Activated CD8-positive, alpha-beta memory T cell treated with anti-CD3 and anti-CD28 coated beads, Interleukin-2, amount 10 ng/mL, durations not matched to agents 7 days and 5 days (primary cell): ENCODE measurements around the gene SLC25A43. TPM values are rescaled to one million over a fixed set of nuclear protein-coding genes. Genes with fewer than 3 reads are reported as not detected.

Source experiments
- ATAC-seq: fragments of 150-1000 bp; cut with Tn5 transposase; one replicate; pipeline ENCODE4 v1.10.0; 2021; ENCODE audit warnings: moderate library complexity
- CTCF ChIA-PET: fragments of 350-600 bp; sonication (Branson Sonifier 250); formaldehyde crosslinking; loops from one replicate; lab custom pipeline; 2021; ENCODE audit warnings: antibody characterized with exemption; lab: Charles Lee
- DNase-seq: peaks from one replicate; pipeline ENCODE4 v3.0.0-alpha.2; 2020
- H3K27ac Mint-ChIP-seq: one replicate; pipeline ENCODE4 v1.8.0; 2021; ENCODE audit warnings: mild to moderate bottlenecking, mixed read lengths
- H3K27me3 Mint-ChIP-seq: one replicate; pipeline ENCODE4 v1.8.0; 2021; ENCODE audit warnings: mixed read lengths
- H3K36me3 Mint-ChIP-seq: one replicate; pipeline ENCODE4 v1.8.0; 2021; ENCODE audit warnings: mild to moderate bottlenecking, mixed read lengths
- H3K4me1 Mint-ChIP-seq: one replicate; pipeline ENCODE4 v1.8.0; 2021; ENCODE audit warnings: mixed read lengths
- H3K4me3 Mint-ChIP-seq: one replicate; pipeline ENCODE4 v1.8.0; 2021; ENCODE audit warnings: mild to moderate bottlenecking, moderate library complexity, mixed read lengths
- H3K9me3 Mint-ChIP-seq: one replicate; pipeline ENCODE4 v1.8.0; 2022; ENCODE audit warnings: low read depth, mixed read lengths
- total RNA-seq, 2 experiments: library from RNA; stranded (reverse); gene quantifications; one replicate each; pipeline ENCODE4 v1.2.3, GENCODE V29; 2021

The SLC25A43 gene
- total RNA-seq, 2 experiments from 2014 or later, result 8.0 to 8.9 TPM

DNA sequence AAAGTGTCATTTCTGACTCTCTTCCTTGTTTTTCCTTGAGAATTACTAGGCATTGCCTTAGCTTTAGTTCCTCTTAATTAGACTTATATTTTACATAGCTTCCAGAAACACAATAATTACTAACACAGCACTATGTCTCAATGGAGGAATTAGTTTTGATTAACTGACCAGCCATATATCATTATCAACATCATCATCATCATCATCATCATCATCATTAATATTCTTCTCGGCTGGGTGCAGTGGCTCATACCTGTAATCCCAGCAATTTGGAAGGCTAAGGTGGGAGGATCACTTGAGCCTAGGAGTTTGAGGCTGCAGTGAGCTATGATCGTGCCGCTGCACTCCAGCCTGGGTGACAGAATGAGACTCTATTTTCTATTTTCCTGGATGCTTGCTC is 66.4 kb downstream of the SLC25A43 start:
- CTCF ChIA-PET, result no interaction called here
- peaks cover 21% of the 10 kb centered on the region for H3K4me1 Mint-ChIP-seq
- DNase-seq (no peak), ATAC-seq (no peak)
- no peak overlapping the region for H3K4me3 Mint-ChIP-seq
- H3K27ac Mint-ChIP-seq, result no peak overlapping the region
- H3K27me3 Mint-ChIP-seq, result no peaks in the 10 kb centered on the region
- H3K36me3 Mint-ChIP-seq, result peaks cover 15% of the 10 kb centered on the region
- no peaks in the 10 kb centered on the region for H3K9me3 Mint-ChIP-seq

GRCh38 chrX:119466970-119467369 is 67.8 kb downstream of the SLC25A43 start:
- ATAC-seq (no peak), DNase-seq (no peak)
- H3K36me3 Mint-ChIP-seq, result peaks cover 23% of the 10 kb centered on the region
- no peaks in the 10 kb centered on the region for H3K9me3 Mint-ChIP-seq
- H3K4me1 Mint-ChIP-seq, result peaks cover 24% of the 10 kb centered on the region
- H3K4me3 Mint-ChIP-seq, result no peak overlapping the region
- CTCF ChIA-PET, result no interaction called here
- no peak overlapping the region for H3K27ac Mint-ChIP-seq
- no peaks in the 10 kb centered on the region for H3K27me3 Mint-ChIP-seq

GRCh38 chrX:119467433-119467832 is 68.3 kb downstream of the SLC25A43 start:
- Mint-ChIP-seq H3K9me3 (no peaks in the 10 kb centered on the region), H3K4me1 (peaks cover 24% of the 10 kb centered on the region), H3K27me3 (no peaks in the 10 kb centered on the region), H3K27ac (no peak overlapping the region), H3K4me3 (peak overlapping the region; percentile 87), H3K36me3 (peaks cover 23% of the 10 kb centered on the region)
- DNase-seq (no peak), ATAC-seq (no peak)
- CTCF ChIA-PET, result interaction anchor here (0.9 kb wide), 1 partner anchor 15 kb away, joined by 5 read pairs; no protein-coding TSS in a partner anchor

- H3K27ac Mint-ChIP-seq, result peak within 1 kb of the TSS; percentile 93
- H3K4me3 Mint-ChIP-seq, result peak within 1 kb of the TSS; percentile 87
- H3K4me1 Mint-ChIP-seq, result peaks cover 25% of the 10 kb centered on the region
- ATAC-seq (peak; percentile 91), DNase-seq (peak; percentile 89)
- no peaks in the 10 kb centered on the region for H3K9me3 Mint-ChIP-seq
- no peaks in the 10 kb centered on the region for H3K27me3 Mint-ChIP-seq
- peaks cover 23% of the 10 kb centered on the region for H3K36me3 Mint-ChIP-seq
- CTCF ChIA-PET, result interaction anchor here (0.5 to 2.2 kb wide), 5 partner anchors 12 to 237 kb away, joined by 3 to 7 read pairs (median 4); no protein-coding TSS in a partner anchor
These were observed 68.9 kb downstream of the SLC25A43 start, which contains the start of gene SLC25A5 for GRCh38 chrX:119467842-119468550. SLC25A5 (plus strand) TSS chrX:119468444; CDS start chrX:119468516, 72 bp downstream.

- ATAC-seq, result peak; percentile 72
- H3K4me3 Mint-ChIP-seq, result peak overlapping the region; percentile 87
- no peaks in the 10 kb centered on the region for H3K9me3 Mint-ChIP-seq
These were observed 69.6 kb downstream of the SLC25A43 start for GRCh38 chrX:119468551-119469312.

DNA sequence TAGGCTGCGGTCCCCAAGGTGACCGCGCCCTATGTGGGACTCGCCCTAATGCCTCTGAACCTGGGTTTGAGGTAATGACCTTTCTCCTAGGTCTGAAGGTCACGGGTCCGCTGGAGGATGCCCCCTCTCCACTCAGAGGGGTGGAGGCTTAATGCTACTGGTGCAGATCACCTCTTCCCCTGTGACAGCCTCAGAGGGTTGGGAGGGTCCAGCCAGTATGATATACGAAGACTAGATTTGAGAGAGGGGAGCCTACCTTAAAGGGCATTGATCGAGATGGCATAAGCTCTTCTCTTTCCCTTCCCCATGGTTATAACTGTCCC is 70.1 kb downstream of the SLC25A43 start:
- CTCF ChIA-PET, result interaction anchor here (0.6 to 2.2 kb wide), 9 partner anchors 9 to 64 kb away, joined by 3 to 10 read pairs (median 3); no protein-coding TSS in a partner anchor
- Mint-ChIP-seq H3K4me3 (peak overlapping the region; percentile 87), H3K27ac (peak overlapping the region; percentile 93), H3K9me3 (no peaks in the 10 kb centered on the region), H3K36me3 (peaks cover 23% of the 10 kb centered on the region), H3K27me3 (no peaks in the 10 kb centered on the region), H3K4me1 (peaks cover 25% of the 10 kb centered on the region)
- DNase-seq (no peak), ATAC-seq (no peak)

More at GRCh38 chrX:119468551-119469312, 69.6 kb downstream of the SLC25A43 start:
- CTCF ChIA-PET, result interaction anchor here (0.6 to 2.2 kb wide), 10 partner anchors 9 to 63 kb away, joined by 3 to 10 read pairs (median 4); no protein-coding TSS in a partner anchor
- Mint-ChIP-seq H3K27ac (peak overlapping the region; percentile 93), H3K27me3 (no peaks in the 10 kb centered on the region), H3K4me1 (peaks cover 25% of the 10 kb centered on the region), H3K36me3 (peaks cover 23% of the 10 kb centered on the region)
- peak; percentile 92 for DNase-seq

DNA sequence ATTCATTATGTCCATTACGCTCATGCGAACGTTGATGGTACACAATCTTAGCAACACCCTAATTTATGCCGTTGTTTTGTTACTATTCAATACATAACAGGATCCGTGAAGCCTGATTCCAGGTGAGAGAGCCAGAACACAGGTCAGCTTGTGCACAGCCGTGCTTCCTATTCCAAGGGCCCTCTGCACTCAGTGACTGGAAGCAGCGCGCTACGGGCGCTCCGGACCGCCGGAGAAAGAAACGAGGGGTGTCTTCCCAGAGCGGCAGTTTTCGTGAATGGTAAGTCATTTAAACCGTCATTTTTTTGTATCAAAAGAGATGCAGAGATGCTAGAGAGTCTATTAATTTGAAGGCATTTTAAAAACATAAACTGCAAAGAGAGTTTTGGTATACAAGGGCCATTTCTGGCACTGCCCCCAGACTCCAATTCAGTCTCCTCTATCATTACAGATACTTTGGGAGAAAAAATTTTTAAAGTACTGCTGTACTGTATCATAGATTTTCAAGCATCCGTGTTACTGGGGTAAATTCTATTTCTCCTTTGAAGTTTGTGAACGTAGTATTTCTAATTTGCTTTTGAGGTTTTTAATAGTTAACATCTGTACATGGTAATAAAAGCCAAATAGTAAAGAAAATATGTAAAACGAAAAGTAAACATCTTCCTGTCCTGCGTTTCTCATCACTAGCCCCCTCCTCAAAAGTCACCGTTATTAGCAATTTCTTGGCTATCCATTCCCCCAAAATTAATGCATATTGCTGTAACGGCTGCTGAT is 75.7 kb downstream of the SLC25A43 start:
- H3K9me3 Mint-ChIP-seq, result no peaks in the 10 kb centered on the region
- no peak overlapping the region for H3K4me3 Mint-ChIP-seq
- no peak for DNase-seq
- H3K27me3 Mint-ChIP-seq, result peaks cover 10% of the 10 kb centered on the region
- no peak overlapping the region for H3K27ac Mint-ChIP-seq
- CTCF ChIA-PET, result interaction anchor here (1.2 kb wide), 1 partner anchor 15 kb away, joined by 3 read pairs; no protein-coding TSS in a partner anchor
- no peak for ATAC-seq
- H3K36me3 Mint-ChIP-seq, result peaks cover 16% of the 10 kb centered on the region
- H3K4me1 Mint-ChIP-seq, result peaks cover 12% of the 10 kb centered on the region

DNA sequence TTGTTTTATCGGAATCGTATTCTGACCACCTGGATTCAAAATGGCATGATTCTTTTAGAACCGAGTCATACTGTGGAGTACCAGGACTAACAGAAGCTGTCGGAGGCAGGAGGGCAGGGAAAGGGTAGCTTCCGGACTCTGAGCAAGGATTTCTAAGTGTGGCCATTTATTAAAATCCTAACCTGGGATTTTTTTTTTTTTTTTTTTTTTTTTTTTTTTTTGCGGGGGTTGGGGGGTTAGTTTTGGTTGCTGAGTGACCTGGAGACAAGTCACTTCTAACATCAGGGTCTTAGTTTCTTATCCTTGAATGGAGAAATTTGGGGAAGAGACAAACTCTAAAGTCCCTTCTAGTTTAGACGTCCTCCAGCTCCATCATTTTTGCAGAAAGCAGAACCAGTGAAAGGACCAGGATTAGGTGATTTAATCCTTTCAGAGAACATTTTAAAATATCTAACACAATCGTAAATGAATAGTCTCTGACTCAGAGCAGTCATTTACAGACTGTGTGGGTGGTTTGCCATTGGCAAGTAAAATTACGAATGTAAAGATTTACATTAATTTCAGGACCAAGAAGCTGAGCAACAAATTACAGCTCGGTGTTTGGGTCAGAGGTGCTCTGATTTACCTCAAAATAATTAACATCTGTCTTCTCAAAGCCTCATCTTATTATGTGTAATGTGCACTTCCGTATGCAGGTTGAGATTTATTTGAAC is 76.4 kb downstream of the SLC25A43 start:
- peaks cover 10% of the 10 kb centered on the region for H3K27me3 Mint-ChIP-seq
- ATAC-seq (no peak), DNase-seq (no peak)
- no peaks in the 10 kb centered on the region for H3K9me3 Mint-ChIP-seq
- H3K36me3 Mint-ChIP-seq, result peaks cover 8% of the 10 kb centered on the region
- CTCF ChIA-PET, result no interaction called here
- H3K4me3 Mint-ChIP-seq, result no peak overlapping the region
- peaks cover 4% of the 10 kb centered on the region for H3K4me1 Mint-ChIP-seq
- no peak overlapping the region for H3K27ac Mint-ChIP-seq

- no peak overlapping the region for H3K4me3 Mint-ChIP-seq
- DNase-seq, result no peak
- H3K4me1 Mint-ChIP-seq, result peaks cover 6% of the 10 kb centered on the region
- no peak overlapping the region for H3K27ac Mint-ChIP-seq
- H3K9me3 Mint-ChIP-seq, result no peaks in the 10 kb centered on the region
- H3K36me3 Mint-ChIP-seq, result no peaks in the 10 kb centered on the region
- H3K27me3 Mint-ChIP-seq, result peaks cover 10% of the 10 kb centered on the region
- CTCF ChIA-PET, result interaction anchor here (1.3 to 1.7 kb wide), 2 partner anchors 8 to 251 kb away, joined by 3 to 7 read pairs; no protein-coding TSS in a partner anchor
- no peak for ATAC-seq
These were observed 78.7 kb downstream of the SLC25A43 start for GRCh38 chrX:119477812-119478232.

DNA sequence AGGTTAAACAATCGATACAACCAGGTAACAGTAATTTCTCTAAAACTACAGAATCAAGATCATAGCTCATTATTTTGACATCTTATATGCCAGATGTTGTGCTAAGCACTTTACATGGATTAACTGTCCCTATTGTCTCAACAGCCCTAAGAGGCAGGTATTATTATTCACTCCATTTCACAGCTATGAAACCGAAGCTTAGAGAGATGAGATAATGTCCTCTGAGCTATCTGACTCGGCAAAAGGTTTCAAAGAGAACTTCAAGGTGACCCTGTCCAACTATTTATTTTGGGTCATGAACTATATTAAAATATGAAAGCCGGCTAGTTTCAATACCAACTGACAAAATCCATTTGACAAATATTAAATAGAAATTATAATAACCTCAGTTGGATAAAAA is 79.4 kb downstream of the SLC25A43 start:
- Mint-ChIP-seq H3K36me3 (no peaks in the 10 kb centered on the region), H3K4me3 (no peak overlapping the region), H3K9me3 (no peaks in the 10 kb centered on the region), H3K27ac (no peak overlapping the region), H3K4me1 (peaks cover 11% of the 10 kb centered on the region), H3K27me3 (peaks cover 10% of the 10 kb centered on the region)
- CTCF ChIA-PET, result interaction anchor here (0.8 to 1.7 kb wide), 3 partner anchors 9 to 251 kb away, joined by 3 to 7 read pairs (median 3); no protein-coding TSS in a partner anchor
- DNase-seq (no peak), ATAC-seq (no peak)

DNA sequence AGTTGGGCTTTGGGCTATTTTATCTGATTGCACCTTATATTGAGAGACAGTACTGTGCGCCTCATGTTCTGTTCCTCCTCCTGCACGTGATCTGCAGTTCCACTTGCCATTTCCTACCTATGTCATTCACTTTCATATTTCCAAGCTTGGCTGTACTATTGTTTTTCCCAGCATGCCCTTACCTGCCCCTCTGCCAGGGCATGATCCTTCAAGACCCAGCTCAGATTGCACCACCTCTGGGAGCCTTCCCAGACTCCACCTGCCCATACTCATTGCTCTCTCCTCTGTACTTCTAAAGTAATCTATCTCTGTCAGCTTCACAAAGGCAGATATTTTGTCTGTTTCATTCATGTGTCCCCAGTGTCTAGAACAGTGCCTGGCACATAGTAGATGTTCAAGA is 80.7 kb downstream of the SLC25A43 start:
- no peaks in the 10 kb centered on the region for H3K36me3 Mint-ChIP-seq
- DNase-seq, result no peak
- no peak for ATAC-seq
- H3K4me3 Mint-ChIP-seq, result no peak overlapping the region
- peaks cover 7% of the 10 kb centered on the region for H3K27me3 Mint-ChIP-seq
- CTCF ChIA-PET, result interaction anchor here (0.9 kb wide), 1 partner anchor 11 kb away, joined by 4 read pairs; no protein-coding TSS in a partner anchor
- H3K9me3 Mint-ChIP-seq, result no peaks in the 10 kb centered on the region
- H3K27ac Mint-ChIP-seq, result no peak overlapping the region
- peaks cover 11% of the 10 kb centered on the region for H3K4me1 Mint-ChIP-seq

DNA sequence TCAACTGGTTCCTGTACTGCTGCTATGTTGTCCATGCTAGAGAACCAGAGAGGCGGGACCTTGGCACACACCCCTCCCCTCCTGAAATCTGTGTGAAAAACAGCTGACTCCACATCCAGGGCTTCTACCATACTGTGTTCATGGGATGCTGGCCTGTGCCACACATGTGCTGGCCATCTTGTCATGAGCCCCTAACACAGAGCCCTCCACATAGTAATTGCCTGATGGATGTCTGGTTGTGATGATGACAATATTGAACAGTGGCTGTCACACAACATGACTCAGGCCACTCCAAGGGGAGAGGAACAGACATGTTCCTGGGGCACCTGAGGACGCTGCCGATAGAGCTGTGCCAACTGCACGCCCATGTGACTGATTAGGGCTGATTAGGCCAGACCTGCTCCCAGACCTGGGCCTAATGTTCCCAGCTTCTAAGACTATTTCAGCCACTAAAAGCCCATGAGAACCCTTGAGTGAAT is 82.2 kb downstream of the SLC25A43 start:
- CTCF ChIA-PET, result interaction anchor here (1.3 to 2.3 kb wide), 4 partner anchors 12 to 273 kb away, joined by 3 to 10 read pairs (median 6); no protein-coding TSS in a partner anchor
- Mint-ChIP-seq H3K36me3 (no peaks in the 10 kb centered on the region), H3K27ac (no peak overlapping the region), H3K9me3 (no peaks in the 10 kb centered on the region), H3K4me1 (peaks cover 11% of the 10 kb centered on the region), H3K4me3 (no peak overlapping the region), H3K27me3 (peaks cover 2% of the 10 kb centered on the region)
- DNase-seq (no peak), ATAC-seq (no peak)
